ENCODE results near the gene PCDHGA5. TPM values are rescaled to one million over a fixed set of nuclear protein-coding genes. Genes with fewer than 3 reads are reported as not detected.

The PCDHGA5 gene
- total and polyA plus RNA-seq, 11 donors: 1.5 to 9.6 (median 6.4) TPM

- Histone ChIP-seq H3K4me3 (peak overlapping the region in 2 of 12 donors; percentile 19 to 26), H3K4me1 (peaks cover 0 to 12% (median 0%) of the 10 kb centered on the region in 12 donors), H3K36me3 (peaks cover 0 to 4% (median 0%) of the 10 kb centered on the region in 9 donors), H3K27ac (no peak overlapping the region), H3K27me3 (peaks cover 0 to 42% (median 0%) of the 10 kb centered on the region in 9 donors), H3K9me3 (peaks cover 0 to 97% (median 59%) of the 10 kb centered on the region in 12 donors)
- TF ChIP-seq, protein P1, sequence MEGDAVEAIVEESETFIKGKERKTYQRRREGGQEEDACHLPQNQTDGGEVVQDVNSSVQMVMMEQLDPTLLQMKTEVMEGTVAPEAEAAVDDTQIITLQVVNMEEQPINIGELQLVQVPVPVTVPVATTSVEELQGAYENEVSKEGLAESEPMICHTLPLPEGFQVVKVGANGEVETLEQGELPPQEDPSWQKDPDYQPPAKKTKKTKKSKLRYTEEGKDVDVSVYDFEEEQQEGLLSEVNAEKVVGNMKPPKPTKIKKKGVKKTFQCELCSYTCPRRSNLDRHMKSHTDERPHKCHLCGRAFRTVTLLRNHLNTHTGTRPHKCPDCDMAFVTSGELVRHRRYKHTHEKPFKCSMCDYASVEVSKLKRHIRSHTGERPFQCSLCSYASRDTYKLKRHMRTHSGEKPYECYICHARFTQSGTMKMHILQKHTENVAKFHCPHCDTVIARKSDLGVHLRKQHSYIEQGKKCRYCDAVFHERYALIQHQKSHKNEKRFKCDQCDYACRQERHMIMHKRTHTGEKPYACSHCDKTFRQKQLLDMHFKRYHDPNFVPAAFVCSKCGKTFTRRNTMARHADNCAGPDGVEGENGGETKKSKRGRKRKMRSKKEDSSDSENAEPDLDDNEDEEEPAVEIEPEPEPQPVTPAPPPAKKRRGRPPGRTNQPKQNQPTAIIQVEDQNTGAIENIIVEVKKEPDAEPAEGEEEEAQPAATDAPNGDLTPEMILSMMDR (IDR thresholded peaks at IDR 0.05): peak in 1 of 12 donors; percentile 8
- TF ChIP-seq POLR2A (IDR thresholded peaks at IDR 0.05): no peak
- ATAC-seq: peak in 2 of 4 donors; percentile 15 to 33
- WGBS, 4 donors: 34 to 42% (median 39%) methylated on average over 14 to 15 of the region's 15 CpGs
- intact Hi-C loops (cut with DNase I): no loop called here
- no peak for DNase-seq
Observed at GRCh38 chr5:141398608-141399007, 34.6 kb downstream of the PCDHGA5 start.

GRCh38 chr5:141399555-141400258 is 35.7 kb downstream of the PCDHGA5 start:
- H3K27ac ChIP-seq: no peak overlapping the region
- DNase-seq: no peak
- ATAC-seq: no peak
- peaks cover 0 to 97% (median 59%) of the 10 kb centered on the region in 12 donors for H3K9me3 ChIP-seq
- WGBS, 4 donors: 30 to 57% (median 34%) methylated on average over 18 to 61 of the region's 61 CpGs
- peaks cover 0 to 12% (median 0%) of the 10 kb centered on the region in 12 donors for H3K4me1 ChIP-seq
- intact Hi-C loops (cut with DNase I): loop anchor here in 2 of 10 donors (10.0 kb wide), 2 partner anchors 55 to 155 kb away; partner anchors contain the start of genes PCDHB15 (in 1 of the 2) and PCDHGA3 (in 1 of the 2)
- H3K4me3 ChIP-seq: peak overlapping the region in 1 of 12 donors; percentile 4
- TF ChIP-seq, protein P1 (IDR thresholded peaks at IDR 0.05): no peak
- no peak for TF ChIP-seq POLR2A (IDR thresholded peaks at IDR 0.05)
- H3K36me3 ChIP-seq: peaks cover 0 to 4% (median 0%) of the 10 kb centered on the region in 9 donors
- H3K27me3 ChIP-seq: peaks cover 0 to 43% (median 0%) of the 10 kb centered on the region in 9 donors

GRCh38 chr5:141402553-141403243 is 38.7 kb downstream of the PCDHGA5 start, which contains the start of gene PCDHGA9:
Gene PCDHGA9, plus strand, starts transcription at chr5:141402778. Its CDS starts 175 bp downstream, at chr5:141402953.
- Histone ChIP-seq H3K27ac (no peak within 1 kb of the TSS), H3K36me3 (peaks cover 0 to 4% (median 0%) of the 10 kb centered on the region in 9 donors), H3K4me1 (peaks cover 0 to 13% (median 0%) of the 10 kb centered on the region in 12 donors), H3K4me3 (peak within 1 kb of the TSS in 9 of 12 donors; percentile 11 to 35 (median 23)), H3K27me3 (peaks cover 0 to 46% (median 0%) of the 10 kb centered on the region in 9 donors), H3K9me3 (peaks cover 0 to 97% (median 62%) of the 10 kb centered on the region in 12 donors)
- TF ChIP-seq, protein P1 (IDR thresholded peaks at IDR 0.05): peak in 8 of 12 donors; percentile 9 to 32 (median 18)
- TF ChIP-seq POLR2A (IDR thresholded peaks at IDR 0.05): no peak
- ATAC-seq (no peak), DNase-seq (no peak)
- 33 to 49% (median 40%) methylated on average over 26 to 27 of the region's 27 CpGs for WGBS, 4 donors
- intact Hi-C loops (cut with DNase I): loop anchor here in 2 of 10 donors (10.0 kb wide), 2 partner anchors 58 to 158 kb away; partner anchors contain the start of genes PCDHB15 (in 1 of the 2) and PCDHGA3 (in 1 of the 2)
